CD4-positive, alpha-beta T cell (primary cell): Measurements from ENCODE around the gene RAD18. TPM values are rescaled to one million over a fixed set of nuclear protein-coding genes. Genes with fewer than 3 reads are reported as not detected.

ENCODE experiments used
- ATAC-seq: fragments of 200-7000 bp; cut with Tn5 transposase; one replicate; pipeline ENCODE4 v1.10.0; 2022; ENCODE audit warnings: mild to moderate bottlenecking; ENCODE audit not compliant: poor library complexity
- CTCF ChIA-PET: fragments of 350-600 bp; sonication (Branson Sonifier 250); formaldehyde crosslinking; loops from one replicate; lab custom pipeline; 2021; ENCODE audit warnings: antibody characterized with exemption, inconsistent platforms; lab: Charles Lee
- POLR2A ChIA-PET: fragments of 350-600 bp; sonication (Branson Sonifier 250); formaldehyde crosslinking; loops from one replicate; lab custom pipeline; 2021; ENCODE audit warnings: antibody characterized with exemption, inconsistent platforms; lab: Charles Lee
- DNase-seq, 14 experiments: peaks; one replicate each; pipeline ENCODE4 v3.0.0-alpha.2; 2013 to 2020; ENCODE audit warnings: mixed read lengths in 2 of 14
- H3K27ac ChIP-seq, 2 donors: one replicate each; pipeline versions ENCODE4 v1.5.1 to v1.7.0; 2013; ENCODE audit warnings: low read length in 2 of 2, low read depth in 1 of 2, mild to moderate bottlenecking in 1 of 2
- H3K27me3 ChIP-seq, 2 experiments: 1 replicate in 1 of 2; 2 replicates in 1 of 2; pipeline versions ENCODE4 v1.6.1 to v1.7.0; 2013; ENCODE audit warnings: low read length in 2 of 2, control low read depth in 1 of 2, mild to moderate bottlenecking in 1 of 2, moderate library complexity in 1 of 2; ENCODE audit not compliant: insufficient read depth in 2 of 2, control insufficient read depth in 1 of 2
- H3K36me3 ChIP-seq: one replicate; pipeline ENCODE4 v1.6.1; 2013; ENCODE audit warnings: low read length, control low read depth; ENCODE audit not compliant: insufficient read depth
- H3K4me1 ChIP-seq: one replicate; pipeline ENCODE4 v1.6.1; 2013; ENCODE audit warnings: low read length, control low read depth; ENCODE audit not compliant: insufficient read depth
- H3K4me3 ChIP-seq: one replicate; pipeline ENCODE4 v1.5.1; 2013; ENCODE audit warnings: mild to moderate bottlenecking, low read length, moderate library complexity
- H3K9me3 ChIP-seq, 2 experiments: 1 replicate in 1 of 2; 2 replicates in 1 of 2; pipeline versions ENCODE4 v1.6.1 to v1.7.0; 2013; ENCODE audit warnings: low read length in 2 of 2, mild to moderate bottlenecking in 2 of 2, control low read depth in 1 of 2, moderate library complexity in 1 of 2; ENCODE audit not compliant: control insufficient read depth in 1 of 2, insufficient read depth in 1 of 2
- H3K27ac Mint-ChIP-seq: one replicate; pipeline ENCODE4 v1.8.0; 2020; ENCODE audit warnings: mixed read lengths
- H3K27me3 Mint-ChIP-seq: one replicate; pipeline ENCODE4 v1.8.0; 2021; ENCODE audit warnings: mixed read lengths
- H3K36me3 Mint-ChIP-seq: one replicate; pipeline ENCODE4 v1.8.0; 2021; ENCODE audit warnings: low read depth, mixed read lengths
- H3K4me1 Mint-ChIP-seq: one replicate; pipeline ENCODE4 v1.8.0; 2021; ENCODE audit warnings: low read depth, mixed read lengths
- H3K4me3 Mint-ChIP-seq: one replicate; pipeline ENCODE4 v1.8.0; 2020; ENCODE audit warnings: mild to moderate bottlenecking, mixed read lengths
- H3K9me3 Mint-ChIP-seq: one replicate; pipeline ENCODE4 v1.8.0; 2020; ENCODE audit warnings: mixed read lengths
- intact Hi-C, 2 experiments: fragments of 100-400 bp; cut with DNase I in 1 of 2; cut with micrococcal nuclease in 1 of 2; formaldehyde crosslinking; loops; one replicate each; pipeline versions ENCODE4 v1.15.1 to v1.9.0; 2023 to 2025; cut with DNase I, micrococcal nuclease
- total RNA-seq, 174 experiments: library from RNA in 2 of 174; stranded (reverse) in 2 of 174; gene quantifications; one replicate each; pipeline ENCODE4 v1.2.3 and lab custom pipeline; 2021 to 2026
- TF ChIP-seq, protein P1 (sequence below): fragments of 200-600 bp; IDR thresholded peaks from one replicate; pipeline ENCODE4 v1.8.0; 2022; ENCODE audit warnings: antibody characterized with exemption, mild to moderate bottlenecking

Gene RAD18
- total RNA-seq, 2 experiments from 2014 or later, result 9.6 to 10.0 TPM

- CTCF ChIA-PET, result no interaction called here
Observed at GRCh38 chr3:8992854-8993253, 29.6 kb upstream of the RAD18 start.

DNA sequence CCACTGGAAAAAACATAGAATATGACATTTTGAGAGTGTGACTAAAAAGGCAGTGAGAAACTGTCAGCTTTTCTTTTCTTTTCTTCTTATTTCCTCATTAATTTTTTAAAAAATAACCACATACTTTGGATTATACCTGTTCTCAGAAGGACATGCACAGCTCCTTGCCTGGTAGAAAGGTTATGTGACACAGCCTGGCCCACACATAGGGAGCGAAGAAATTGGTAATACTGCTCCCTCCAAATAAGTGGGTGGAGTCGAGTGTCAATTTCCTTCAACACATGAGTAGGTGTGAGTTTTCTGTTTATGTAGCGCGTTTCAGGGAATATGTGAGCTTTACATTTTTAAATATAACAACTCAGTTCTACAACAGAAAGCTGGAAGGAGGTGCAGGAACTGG is 28.9 kb upstream of the RAD18 start:
- no peak overlapping the region for H3K27ac Mint-ChIP-seq
- no peak overlapping the region for H3K4me3 Mint-ChIP-seq
- intact Hi-C loops, result no loop called here
- no peaks in the 10 kb centered on the region for H3K36me3 ChIP-seq
- no peak for ATAC-seq
- no peak overlapping the region for H3K4me3 ChIP-seq
- DNase-seq, result no peak
- H3K4me1 ChIP-seq, result peaks cover 4% of the 10 kb centered on the region
- ChIA-PET CTCF (no interaction called here), POLR2A (no interaction called here)
- peaks cover 5% of the 10 kb centered on the region for H3K4me1 Mint-ChIP-seq
- H3K36me3 Mint-ChIP-seq, result no peaks in the 10 kb centered on the region
- no peaks in the 10 kb centered on the region for H3K27me3 Mint-ChIP-seq
- no peaks in the 10 kb centered on the region for H3K9me3 Mint-ChIP-seq
- H3K27me3 ChIP-seq, result no peaks in the 10 kb centered on the region
- TF ChIP-seq, protein P1, sequence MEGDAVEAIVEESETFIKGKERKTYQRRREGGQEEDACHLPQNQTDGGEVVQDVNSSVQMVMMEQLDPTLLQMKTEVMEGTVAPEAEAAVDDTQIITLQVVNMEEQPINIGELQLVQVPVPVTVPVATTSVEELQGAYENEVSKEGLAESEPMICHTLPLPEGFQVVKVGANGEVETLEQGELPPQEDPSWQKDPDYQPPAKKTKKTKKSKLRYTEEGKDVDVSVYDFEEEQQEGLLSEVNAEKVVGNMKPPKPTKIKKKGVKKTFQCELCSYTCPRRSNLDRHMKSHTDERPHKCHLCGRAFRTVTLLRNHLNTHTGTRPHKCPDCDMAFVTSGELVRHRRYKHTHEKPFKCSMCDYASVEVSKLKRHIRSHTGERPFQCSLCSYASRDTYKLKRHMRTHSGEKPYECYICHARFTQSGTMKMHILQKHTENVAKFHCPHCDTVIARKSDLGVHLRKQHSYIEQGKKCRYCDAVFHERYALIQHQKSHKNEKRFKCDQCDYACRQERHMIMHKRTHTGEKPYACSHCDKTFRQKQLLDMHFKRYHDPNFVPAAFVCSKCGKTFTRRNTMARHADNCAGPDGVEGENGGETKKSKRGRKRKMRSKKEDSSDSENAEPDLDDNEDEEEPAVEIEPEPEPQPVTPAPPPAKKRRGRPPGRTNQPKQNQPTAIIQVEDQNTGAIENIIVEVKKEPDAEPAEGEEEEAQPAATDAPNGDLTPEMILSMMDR, result no peak
- no peak overlapping the region for H3K27ac ChIP-seq
- H3K9me3 ChIP-seq, result peaks cover 0 to 7% of the 10 kb centered on the region in 2 experiments

More at GRCh38 chr3:8992854-8993253, 29.6 kb upstream of the RAD18 start:
- H3K27me3 Mint-ChIP-seq, result no peaks in the 10 kb centered on the region
- POLR2A ChIA-PET, result no interaction called here
- Histone ChIP-seq H3K4me3 (no peak overlapping the region), H3K36me3 (no peaks in the 10 kb centered on the region), H3K9me3 (peaks cover 0 to 7% of the 10 kb centered on the region in 2 experiments), H3K27me3 (no peaks in the 10 kb centered on the region), H3K4me1 (no peaks in the 10 kb centered on the region), H3K27ac (no peak overlapping the region)
- intact Hi-C loops, result no loop called here
- H3K4me1 Mint-ChIP-seq, result peaks cover 3% of the 10 kb centered on the region
- no peak overlapping the region for H3K4me3 Mint-ChIP-seq
- H3K9me3 Mint-ChIP-seq, result no peaks in the 10 kb centered on the region
- no peak overlapping the region for H3K27ac Mint-ChIP-seq
- no peak for ATAC-seq
- TF ChIP-seq, protein P1, result no peak
- H3K36me3 Mint-ChIP-seq, result no peaks in the 10 kb centered on the region
- no peak for DNase-seq

DNA sequence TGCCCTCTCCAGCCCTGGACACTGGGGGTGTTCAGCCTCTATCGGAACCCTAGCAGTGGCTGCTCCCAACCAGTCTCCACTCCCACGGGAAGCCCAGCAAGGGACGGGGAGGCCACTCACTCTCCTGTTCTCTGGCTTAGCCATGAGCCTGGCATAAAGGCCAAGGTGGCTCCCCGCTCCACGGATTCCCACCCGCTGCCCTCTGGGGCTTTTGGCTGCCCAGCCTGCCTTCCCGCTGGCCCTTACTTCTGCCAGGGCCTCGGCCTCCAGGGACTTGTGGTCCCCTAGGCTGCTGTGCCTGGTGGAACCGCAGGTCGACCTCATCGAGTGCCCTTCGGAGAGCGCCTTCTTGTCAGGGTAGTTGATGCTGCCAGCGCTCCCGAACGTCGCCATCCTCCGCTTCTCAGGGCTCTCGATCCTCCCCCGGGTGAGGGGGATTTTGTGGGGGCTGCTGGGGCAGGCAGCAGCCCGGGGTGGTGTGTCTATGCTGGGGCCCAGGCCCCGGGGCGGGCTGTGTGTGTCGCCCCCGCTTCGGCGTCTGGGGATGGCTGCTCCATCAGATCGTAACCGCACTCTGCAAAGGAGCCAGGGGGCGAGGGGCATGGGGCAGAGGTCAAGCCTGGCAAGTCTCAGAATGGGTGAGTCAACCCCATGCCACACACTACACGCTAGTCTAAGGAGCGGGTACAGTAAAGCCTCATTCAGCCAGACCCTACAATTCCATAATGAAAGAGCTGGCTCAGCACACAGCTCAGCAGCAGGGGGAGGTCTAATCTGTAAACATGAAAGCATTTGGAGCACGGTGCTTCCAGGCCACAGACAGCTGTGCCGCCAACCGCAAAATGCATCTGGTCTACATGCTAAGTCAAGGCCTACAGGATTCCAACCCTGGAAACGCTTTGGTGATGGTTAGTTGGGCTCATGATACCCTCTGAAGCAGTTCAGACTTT is 27.3 kb upstream of the RAD18 start:
- Mint-ChIP-seq H3K4me3 (no peak overlapping the region), H3K36me3 (no peaks in the 10 kb centered on the region), H3K9me3 (no peaks in the 10 kb centered on the region), H3K27me3 (no peaks in the 10 kb centered on the region), H3K27ac (no peak overlapping the region), H3K4me1 (peaks cover 5% of the 10 kb centered on the region)
- TF ChIP-seq, protein P1, result no peak
- peaks cover 0 to 7% of the 10 kb centered on the region in 2 experiments for H3K9me3 ChIP-seq
- no peaks in the 10 kb centered on the region for H3K27me3 ChIP-seq
- ChIA-PET CTCF (no interaction called here), POLR2A (no interaction called here)
- intact Hi-C loops, result no loop called here
- DNase-seq (no peak), ATAC-seq (no peak)
- no peaks in the 10 kb centered on the region for H3K36me3 ChIP-seq
- H3K27ac ChIP-seq, result no peak overlapping the region
- H3K4me3 ChIP-seq, result no peak overlapping the region
- H3K4me1 ChIP-seq, result peaks cover 4% of the 10 kb centered on the region
